HG03442 (cell line): ENCODE results near the gene NUP50.

Experiments
- ATAC-seq: cut with Tn5 transposase; IDR thresholded peaks from one replicate; pipeline ENCODE4 v1.9.1; 2021; ENCODE audit warnings: mild to moderate bottlenecking, moderate library complexity; ENCODE audit not compliant: unreplicated experiment

The NUP50 gene

GRCh38 chr22:45163451-45164269 is at the start of gene NUP50:
NUP50 (plus strand) TSS chr22:45163925; CDS start chr22:45168178, 4,253 bp downstream.
- peak; percentile 78 for ATAC-seq

GRCh38 chr22:45120440-45120839 is 43.3 kb upstream of the NUP50 start:
- ATAC-seq = no peak

- ATAC-seq = no peak
Measured at GRCh38 chr22:45120931-45121330, 42.8 kb upstream of the NUP50 start.

- no peak for ATAC-seq
Measured at GRCh38 chr22:45124176-45124847, 39.4 kb upstream of the NUP50 start.

- no peak for ATAC-seq
Measured at GRCh38 chr22:45125188-45125587, 38.5 kb upstream of the NUP50 start.

GRCh38 chr22:45127866-45128265 is 35.9 kb upstream of the NUP50 start:
- ATAC-seq = no peak

- ATAC-seq = no peak
Measured at GRCh38 chr22:45129703-45130524, 33.8 kb upstream of the NUP50 start.

GRCh38 chr22:45130891-45131290 is 32.8 kb upstream of the NUP50 start:
- ATAC-seq = no peak

GRCh38 chr22:45131749-45132148 is 32.0 kb upstream of the NUP50 start:
- no peak for ATAC-seq

- no peak for ATAC-seq
Measured at GRCh38 chr22:45134313-45134712, 29.4 kb upstream of the NUP50 start.

GRCh38 chr22:45136594-45136993 is 27.1 kb upstream of the NUP50 start:
- no peak for ATAC-seq

GRCh38 chr22:45139693-45140092 is 24.0 kb upstream of the NUP50 start:
- no peak for ATAC-seq

GRCh38 chr22:45142376-45142775 is 21.3 kb upstream of the NUP50 start:
- ATAC-seq = no peak

- ATAC-seq = no peak
Measured at GRCh38 chr22:45144916-45145315, 18.8 kb upstream of the NUP50 start.

- no peak for ATAC-seq
Measured at GRCh38 chr22:45149671-45150070, 14.1 kb upstream of the NUP50 start.

GRCh38 chr22:45150139-45150538 is 13.6 kb upstream of the NUP50 start:
- no peak for ATAC-seq

GRCh38 chr22:45151503-45151902 is 12.2 kb upstream of the NUP50 start:
- ATAC-seq = no peak

- ATAC-seq = no peak
Measured at GRCh38 chr22:45154383-45154782, 9.3 kb upstream of the NUP50 start.

- ATAC-seq = no peak
Measured at GRCh38 chr22:45155050-45155840, 8.5 kb upstream of the NUP50 start.

- ATAC-seq = no peak
Measured at GRCh38 chr22:45157907-45158306, 5.8 kb upstream of the NUP50 start.
